ENCODE measurements around the gene GYS1.

DNA sequence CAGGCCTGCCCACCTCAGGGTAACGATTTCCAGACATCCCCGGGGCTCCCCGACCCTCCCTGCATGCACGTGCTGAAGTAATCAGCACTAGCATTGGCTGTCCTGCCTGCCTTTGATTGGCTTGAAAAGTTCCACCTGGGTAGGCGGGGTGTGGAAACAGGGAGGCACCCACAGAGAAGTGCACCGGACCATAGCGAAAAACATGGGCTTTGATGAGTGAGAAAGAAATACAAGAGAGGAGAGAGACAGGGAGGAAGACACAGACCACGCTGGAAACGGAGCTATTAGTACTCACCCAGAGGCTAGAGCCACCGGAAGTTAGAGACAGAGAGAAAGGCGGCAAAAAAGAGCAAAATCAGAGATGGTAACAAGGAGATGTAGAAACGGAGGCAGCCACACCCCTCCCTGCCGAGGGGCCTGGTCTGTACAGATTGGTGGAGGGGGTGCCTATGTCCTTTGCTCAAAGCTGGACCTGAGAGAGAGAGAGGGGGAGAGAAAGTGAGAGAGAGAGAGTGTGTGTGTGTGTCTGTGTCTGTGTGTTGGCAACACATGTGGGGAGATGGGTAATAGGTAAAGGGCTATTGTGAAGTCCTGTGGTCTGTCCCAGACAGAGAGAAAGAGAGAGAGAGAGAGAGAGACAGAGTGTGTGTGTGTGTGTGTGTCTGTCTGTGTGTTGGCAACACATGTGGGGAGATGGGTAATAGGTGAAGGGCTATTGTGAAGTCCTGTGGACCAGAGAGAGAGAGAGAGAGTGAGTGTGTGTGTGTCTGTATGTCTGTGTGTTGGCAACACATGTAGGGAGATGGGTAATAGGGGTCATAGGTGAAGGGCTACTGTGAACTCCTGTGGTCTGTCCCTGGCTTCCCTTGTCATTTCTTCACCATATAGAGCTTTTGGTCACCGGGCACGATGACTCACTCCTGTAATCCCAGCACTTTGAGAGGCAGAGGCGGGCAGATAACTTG, 28.1 kb upstream of the GYS1 start:
- TF ChIP-seq, protein P1, sequence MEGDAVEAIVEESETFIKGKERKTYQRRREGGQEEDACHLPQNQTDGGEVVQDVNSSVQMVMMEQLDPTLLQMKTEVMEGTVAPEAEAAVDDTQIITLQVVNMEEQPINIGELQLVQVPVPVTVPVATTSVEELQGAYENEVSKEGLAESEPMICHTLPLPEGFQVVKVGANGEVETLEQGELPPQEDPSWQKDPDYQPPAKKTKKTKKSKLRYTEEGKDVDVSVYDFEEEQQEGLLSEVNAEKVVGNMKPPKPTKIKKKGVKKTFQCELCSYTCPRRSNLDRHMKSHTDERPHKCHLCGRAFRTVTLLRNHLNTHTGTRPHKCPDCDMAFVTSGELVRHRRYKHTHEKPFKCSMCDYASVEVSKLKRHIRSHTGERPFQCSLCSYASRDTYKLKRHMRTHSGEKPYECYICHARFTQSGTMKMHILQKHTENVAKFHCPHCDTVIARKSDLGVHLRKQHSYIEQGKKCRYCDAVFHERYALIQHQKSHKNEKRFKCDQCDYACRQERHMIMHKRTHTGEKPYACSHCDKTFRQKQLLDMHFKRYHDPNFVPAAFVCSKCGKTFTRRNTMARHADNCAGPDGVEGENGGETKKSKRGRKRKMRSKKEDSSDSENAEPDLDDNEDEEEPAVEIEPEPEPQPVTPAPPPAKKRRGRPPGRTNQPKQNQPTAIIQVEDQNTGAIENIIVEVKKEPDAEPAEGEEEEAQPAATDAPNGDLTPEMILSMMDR (IDR thresholded peaks at IDR 0.05; ENCODE audit: insufficient read depth, low read length) = no peak
- TF ChIP-seq GABPA (IDR thresholded peaks at IDR 0.05; ENCODE audit: low read depth) = no peak
- TF ChIP-seq, protein P2, sequence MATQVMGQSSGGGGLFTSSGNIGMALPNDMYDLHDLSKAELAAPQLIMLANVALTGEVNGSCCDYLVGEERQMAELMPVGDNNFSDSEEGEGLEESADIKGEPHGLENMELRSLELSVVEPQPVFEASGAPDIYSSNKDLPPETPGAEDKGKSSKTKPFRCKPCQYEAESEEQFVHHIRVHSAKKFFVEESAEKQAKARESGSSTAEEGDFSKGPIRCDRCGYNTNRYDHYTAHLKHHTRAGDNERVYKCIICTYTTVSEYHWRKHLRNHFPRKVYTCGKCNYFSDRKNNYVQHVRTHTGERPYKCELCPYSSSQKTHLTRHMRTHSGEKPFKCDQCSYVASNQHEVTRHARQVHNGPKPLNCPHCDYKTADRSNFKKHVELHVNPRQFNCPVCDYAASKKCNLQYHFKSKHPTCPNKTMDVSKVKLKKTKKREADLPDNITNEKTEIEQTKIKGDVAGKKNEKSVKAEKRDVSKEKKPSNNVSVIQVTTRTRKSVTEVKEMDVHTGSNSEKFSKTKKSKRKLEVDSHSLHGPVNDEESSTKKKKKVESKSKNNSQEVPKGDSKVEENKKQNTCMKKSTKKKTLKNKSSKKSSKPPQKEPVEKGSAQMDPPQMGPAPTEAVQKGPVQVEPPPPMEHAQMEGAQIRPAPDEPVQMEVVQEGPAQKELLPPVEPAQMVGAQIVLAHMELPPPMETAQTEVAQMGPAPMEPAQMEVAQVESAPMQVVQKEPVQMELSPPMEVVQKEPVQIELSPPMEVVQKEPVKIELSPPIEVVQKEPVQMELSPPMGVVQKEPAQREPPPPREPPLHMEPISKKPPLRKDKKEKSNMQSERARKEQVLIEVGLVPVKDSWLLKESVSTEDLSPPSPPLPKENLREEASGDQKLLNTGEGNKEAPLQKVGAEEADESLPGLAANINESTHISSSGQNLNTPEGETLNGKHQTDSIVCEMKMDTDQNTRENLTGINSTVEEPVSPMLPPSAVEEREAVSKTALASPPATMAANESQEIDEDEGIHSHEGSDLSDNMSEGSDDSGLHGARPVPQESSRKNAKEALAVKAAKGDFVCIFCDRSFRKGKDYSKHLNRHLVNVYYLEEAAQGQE (IDR thresholded peaks at IDR 0.05; ENCODE audit: insufficient replicate concordance, low read depth) = no peak
- no peak for TF ChIP-seq POLR2AphosphoS5 (IDR thresholded peaks at IDR 0.05; ENCODE audit: low read depth)
